K562 (cell line): ENCODE measurements around the gene ADAMTSL2. TPM values are rescaled to one million over a fixed set of nuclear protein-coding genes. Genes with fewer than 3 reads are reported as not detected.

Source experiments
- ATAC-seq: fragments of 200-7000 bp; cut with Tn5 transposase; 3 replicates; pipeline ENCODE4 v1.9.1; 2020; ENCODE audit warnings: moderate library complexity
- BruUV-seq: library from RNA; stranded (reverse); fragments of 400-500 nt; replicated peaks from 2 replicates; lab custom pipeline; 2021; lab: Mats Ljungman, UMichigan
- CTCF ChIA-PET: fragments of 300-600 bp; formaldehyde crosslinking; extraction: SDS; loops from one replicate; lab custom pipeline; 2021; ENCODE audit warnings: low intra/inter-chr PET ratio; lab: Yijun Ruan, JAX
- POLR2A ChIA-PET: fragments of 300-600, 350-650 bp; sonication (Branson Sonifier 250); formaldehyde crosslinking; extraction: SDS; loops from one replicate; lab custom pipeline; 2021; ENCODE audit warnings: antibody characterized with exemption, inconsistent platforms; lab: Yijun Ruan, JAX
- DNase-seq, 4 experiments: peaks; one replicate each; pipeline versions ENCODE4 v3.0.0 to v3.0.0-alpha.2; 2011 to 2018; ENCODE audit warnings: low spot score in 3 of 4, mixed read lengths in 3 of 4; ENCODE audit errors: extremely low read depth in 1 of 4
- FAIRE-seq: peaks from 2 replicates; lab custom pipeline; 2011; peaks lifted over from hg19 to GRCh38; lab: Jason Lieb, UNC
- H2AFZ ChIP-seq: 2 replicates; pipeline ENCODE4 v1.6.0; 2011; ENCODE audit warnings: low read depth, low read length, control low read depth, inconsistent platforms
- H3K27ac ChIP-seq: fragments of 200-600 bp; 3 replicates; pipeline ENCODE4 v1.8.0; 2011; ENCODE audit warnings: low read depth, mild to moderate bottlenecking, control low read depth, inconsistent platforms, low read length, moderate library complexity, mixed read lengths; ENCODE audit errors: extremely low read depth
- H3K27me3 ChIP-seq, 2 experiments: fragments of 300-600 bp in 1 of 2; 2 replicates in 1 of 2; 3 replicates in 1 of 2; pipeline versions ENCODE4 v1.6.0 to v1.8.0; 2011; ENCODE audit warnings: inconsistent platforms in 2 of 2, low read length in 2 of 2, mild to moderate bottlenecking in 1 of 2, mixed read lengths in 1 of 2, moderate library complexity in 1 of 2; ENCODE audit not compliant: control insufficient read depth in 2 of 2, insufficient read depth in 2 of 2
- H3K36me3 ChIP-seq: fragments of 300-600 bp; 3 replicates; pipeline ENCODE4 v1.8.0; 2011; ENCODE audit warnings: mild to moderate bottlenecking, low read length, inconsistent platforms; ENCODE audit not compliant: control insufficient read depth, insufficient read depth
- H3K4me1 ChIP-seq, 2 experiments: fragments of 200-600 bp in 1 of 2; replicated peaks in 1 of 2; 2 replicates in 1 of 2; 3 replicates in 1 of 2; pipeline versions ENCODE4 v1.5.1 to v1.8.0; 2011; ENCODE audit warnings: inconsistent platforms in 2 of 2, low read length in 2 of 2, mild to moderate bottlenecking in 1 of 2, mixed read lengths in 1 of 2, moderate library complexity in 1 of 2; ENCODE audit not compliant: control insufficient read depth in 2 of 2, insufficient read depth in 2 of 2
- H3K4me2 ChIP-seq: 2 replicates; pipeline ENCODE4 v1.6.1; 2011; ENCODE audit warnings: low read length, control low read depth, inconsistent platforms, mixed read lengths; ENCODE audit not compliant: insufficient read depth
- H3K4me3 ChIP-seq: fragments of 200-600 bp; sonication (generic), shearing (Covaris generic); 2 replicates; pipeline ENCODE4 v1.5.1; 2016; ENCODE audit warnings: control low read depth, inconsistent platforms
- H3K79me2 ChIP-seq: fragments of 200-600 bp; 3 replicates; pipeline ENCODE4 v1.8.0; 2011; ENCODE audit warnings: low read length, inconsistent platforms; ENCODE audit not compliant: control insufficient read depth, insufficient read depth
- H3K9ac ChIP-seq, 2 experiments: 2 replicates each; pipeline versions ENCODE4 v1.6.0 to v1.6.1; 2011; ENCODE audit warnings: low read depth in 2 of 2, low read length in 2 of 2, control low read depth in 1 of 2, inconsistent platforms in 1 of 2, mild to moderate bottlenecking in 1 of 2, mixed read lengths in 1 of 2; ENCODE audit not compliant: insufficient read depth in 1 of 2
- H3K9me1 ChIP-seq: one replicate; pipeline ENCODE4 v1.6.0; 2011; ENCODE audit warnings: inconsistent platforms, mild to moderate bottlenecking, low read length, moderate library complexity; ENCODE audit not compliant: control insufficient read depth, insufficient read depth
- H3K9me3 ChIP-seq: replicated peaks from 2 replicates; pipeline ENCODE4 v1.5.1; 2011; ENCODE audit warnings: low read depth, low read length, inconsistent platforms; ENCODE audit not compliant: control insufficient read depth, insufficient read depth
- H4K20me1 ChIP-seq: replicated peaks from 2 replicates; pipeline ENCODE4 v1.6.1; 2011; ENCODE audit warnings: low read length, inconsistent platforms, mixed read lengths; ENCODE audit not compliant: control insufficient read depth, insufficient read depth
- BMI1 ChIP-seq: fragments of 150-350 bp; IDR thresholded peaks from 2 replicates; pipeline ENCODE4 v1.6.1; 2014; ENCODE audit warnings: low read length
- GATAD2A ChIP-seq: fragments of 450-650 bp; IDR thresholded peaks from 2 replicates; pipeline ENCODE4 v1.6.1; 2017
- HBP1 ChIP-seq: fragments of 450-650 bp; formaldehyde crosslinking; IDR thresholded peaks from 2 replicates; pipeline ENCODE4 v1.4.0; 2022; ENCODE audit warnings: missing genetic modification characterization
- HDAC6 ChIP-seq: IDR thresholded peaks from 2 replicates; pipeline ENCODE4 v1.6.1; 2012; ENCODE audit warnings: low read depth, mild to moderate bottlenecking, control low read depth, inconsistent platforms, low read length, moderate library complexity
- ILF3 ChIP-seq: fragments of 450-650 bp; IDR thresholded peaks from 2 replicates; pipeline ENCODE4 v1.6.1; 2018; ENCODE audit warnings: antibody characterized with exemption, mild to moderate bottlenecking, moderate library complexity, borderline replicate concordance
- NCOR1 ChIP-seq: fragments of 450-650 bp; IDR thresholded peaks from 2 replicates; pipeline ENCODE4 v1.6.1; 2016; ENCODE audit warnings: mild to moderate bottlenecking, moderate library complexity
- SRSF3 ChIP-seq: fragments of 200-400 bp; formaldehyde crosslinking; IDR thresholded peaks from 2 replicates; pipeline ENCODE4 v1.6.1; 2016; ENCODE audit warnings: mild to moderate bottlenecking, low read length, moderate library complexity; ENCODE audit not compliant: insufficient read depth
- TAF7 ChIP-seq: fragments of 450-650 bp; IDR thresholded peaks from 2 replicates; pipeline ENCODE4 v1.6.1; 2016; ENCODE audit warnings: missing genetic modification characterization, missing compliant biosample characterization
- VEZF1 ChIP-seq: fragments of 200-800 bp; sonication (Bioruptor generic); IDR thresholded peaks from 2 replicates; pipeline ENCODE4 v1.6.1; 2017; ENCODE audit warnings: missing genetic modification characterization, missing compliant biosample characterization
- ZNF134 ChIP-seq: fragments of 250-450 bp; sonication (Bioruptor Pico); conservative IDR thresholded peaks from 2 replicates; pipeline ENCODE4 v1.4.0; 2020
- WGBS: fragments of 100-300 bp; shearing (Covaris generic); methylation state at CpG from one replicate; pipeline ENCODE4 v1.1.6; 2016; ENCODE audit warnings: low coverage, mixed read lengths; ENCODE audit not compliant: insufficient coverage; ENCODE audit errors: missing lambda C conversion rate; 5-methylcytosine and 5-hydroxymethylcytosine counted together
- in situ Hi-C: fragments of 300-500 bp; cut with MboI; formaldehyde crosslinking; loops from 4 replicates; pipeline ENCODE4 v1.15.0; 2018; ENCODE audit warnings: inconsistent platforms, mixed read lengths
- intact Hi-C: fragments of 100-400 bp; cut with micrococcal nuclease; formaldehyde crosslinking; loops from 2 replicates; pipeline ENCODE4 v1.14.2; 2022
- polyA plus RNA-seq, 8 experiments: library from polyadenylated mRNA; depleted of rRNA in 4 of 8; stranded (reverse) in 5 of 8; unstranded in 3 of 8; fragments of >200 nt; fragmentation: Nextera tagmentation in 2 of 8; fragmentation: Illumina TruSeq in 1 of 8; extraction: Ambion mirVana in 2 of 8; extraction: Trizol in 1 of 8; gene quantifications; 2 replicates each; pipeline versions ENCODE4 v1.2.1 to v1.2.3, GENCODE V29; 2011 to 2014; ENCODE audit warnings: inconsistent platforms in 1 of 8, missing spikeins in 1 of 8
- total RNA-seq, 7 experiments: library from RNA; depleted of rRNA in 6 of 7; stranded (reverse); fragments of >200 nt in 6 of 7; fragmentation: Illumina TruSeq in 2 of 7; extraction: Trizol in 2 of 7; gene quantifications; 2 replicates each; pipeline versions ENCODE4 v1.2.1 to v1.2.3, GENCODE V29; 2011 to 2021; ENCODE audit warnings: low replicate concordance in 1 of 7
- TF ChIP-seq, protein P1 (sequence below): fragments of 250-450 bp; sonication (Bioruptor Pico); IDR thresholded peaks from 2 replicates; pipeline ENCODE4 v1.5.0; 2020; ENCODE audit warnings: mild to moderate bottlenecking

ADAMTSL2 gene
- total and polyA plus RNA-seq, 9 of the 15 experiments (the other 6 are each of a cell fraction or from before 2014, with no cell fraction given) = 0.04 TPM; not detected in 8

DNA sequence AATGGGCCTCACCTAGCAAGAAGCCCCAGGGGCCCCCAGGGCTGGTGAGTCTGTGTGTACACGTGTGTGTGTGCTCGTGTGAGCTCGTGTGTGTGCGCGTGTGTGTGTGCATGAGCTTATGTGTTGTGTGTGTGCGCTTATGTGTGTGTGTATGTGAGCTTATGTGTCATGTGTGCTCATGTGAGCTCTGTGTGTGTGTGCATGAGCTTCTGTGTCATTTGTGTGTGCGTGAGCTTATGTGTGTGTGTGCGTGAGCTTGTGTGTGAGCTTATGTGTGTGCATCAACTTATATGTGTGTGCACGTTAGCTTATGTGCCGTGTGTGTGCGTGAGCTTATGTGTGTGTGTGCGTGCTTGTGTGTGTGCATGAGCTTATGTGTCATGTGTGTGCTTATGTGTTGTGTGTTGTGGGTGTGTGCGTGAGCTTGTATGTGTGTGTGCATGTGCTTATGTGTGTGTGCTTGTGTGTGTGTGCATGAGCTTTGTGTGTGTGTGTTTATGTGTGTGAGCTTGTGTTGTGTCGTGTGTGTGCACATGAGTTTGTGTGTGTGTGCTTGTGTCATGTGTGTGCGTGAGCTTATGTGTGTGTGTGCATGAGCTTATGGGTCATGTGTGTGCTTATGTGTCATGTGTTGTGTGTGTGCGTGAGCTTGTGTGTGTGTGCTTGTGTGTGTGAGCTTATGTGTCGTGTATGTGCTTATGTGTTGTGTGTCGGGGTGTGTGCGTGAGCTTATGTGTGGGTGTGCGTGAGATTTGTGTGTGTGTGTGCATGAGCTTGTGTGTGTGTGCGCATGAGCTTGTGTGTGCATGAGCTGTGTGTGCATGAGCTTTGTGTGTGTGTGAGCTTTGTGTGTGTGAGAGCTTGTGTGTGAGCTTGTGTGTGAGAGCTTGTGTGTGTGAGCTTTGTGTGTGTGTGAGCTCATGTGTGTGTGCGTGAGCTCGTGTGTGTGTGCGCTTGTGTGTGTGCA is 38.9 kb upstream of the ADAMTSL2 start (continued):
- 0 out of 2 replicates have a peak, but pooled peaks have one; percentile 21 for TF ChIP-seq HBP1 (CRISPR knock-in tag)
- TF ChIP-seq SRSF3 = no peak
- no peak for TF ChIP-seq HDAC6

GRCh38 chr9:133496861-133497842 is 37.4 kb upstream of the ADAMTSL2 start:
- DNase-seq (no peak), FAIRE-seq (no peak), ATAC-seq (no peak)
- no peaks in the 10 kb centered on the region for H3K79me2 ChIP-seq
- ChIA-PET POLR2A (interaction anchor here (0.6 to 1.3 kb wide), 4 partner anchors 9 to 122 kb away, joined by 3 to 5 read pairs (median 3); no protein-coding TSS in a partner anchor), CTCF (no interaction called here)
- no peak overlapping the region for H3K4me3 ChIP-seq
- H2AFZ ChIP-seq = no peak overlapping the region
- H3K9ac ChIP-seq = no peak overlapping the region; a peak in 1 of 4 replicates
- H3K36me3 ChIP-seq = no peaks in the 10 kb centered on the region
- H3K27me3 ChIP-seq = peaks cover 17 to 76% of the 10 kb centered on the region in 2 experiments; a peak in 4 of 5 replicates
- H3K27ac ChIP-seq = no peak overlapping the region
- intact Hi-C loops = no loop called here
- H3K9me3 ChIP-seq = no peaks in the 10 kb centered on the region; the same call in 1 of the 2 replicates
- H3K4me1 ChIP-seq = peaks cover 0 to 23% of the 10 kb centered on the region in 2 experiments; a peak in 1 of 5 replicates
- no TSS peak for BruUV-seq
- no peaks in the 10 kb centered on the region for H3K9me1 ChIP-seq
- in situ Hi-C loops = no loop called here
- 3% methylated on average over 33 of the region's 35 CpGs for WGBS
- H4K20me1 ChIP-seq = no peaks in the 10 kb centered on the region
- no peak overlapping the region for H3K4me2 ChIP-seq
- TF ChIP-seq ZNF134 (CRISPR knock-in tag) = no peak
- TF ChIP-seq, protein P1, sequence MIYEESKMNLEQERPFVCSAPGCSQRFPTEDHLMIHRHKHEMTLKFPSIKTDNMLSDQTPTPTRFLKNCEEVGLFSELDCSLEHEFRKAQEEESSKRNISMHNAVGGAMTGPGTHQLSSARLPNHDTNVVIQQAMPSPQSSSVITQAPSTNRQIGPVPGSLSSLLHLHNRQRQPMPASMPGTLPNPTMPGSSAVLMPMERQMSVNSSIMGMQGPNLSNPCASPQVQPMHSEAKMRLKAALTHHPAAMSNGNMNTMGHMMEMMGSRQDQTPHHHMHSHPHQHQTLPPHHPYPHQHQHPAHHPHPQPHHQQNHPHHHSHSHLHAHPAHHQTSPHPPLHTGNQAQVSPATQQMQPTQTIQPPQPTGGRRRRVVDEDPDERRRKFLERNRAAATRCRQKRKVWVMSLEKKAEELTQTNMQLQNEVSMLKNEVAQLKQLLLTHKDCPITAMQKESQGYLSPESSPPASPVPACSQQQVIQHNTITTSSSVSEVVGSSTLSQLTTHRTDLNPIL = no peak
- no peak for TF ChIP-seq GATAD2A
- TF ChIP-seq BMI1 = no peak
- TF ChIP-seq VEZF1 (CRISPR knock-in tag) = no peak
- TF ChIP-seq ILF3 = no peak
- TF ChIP-seq TAF7 = no peak
- TF ChIP-seq NCOR1 = no peak
